ENCODE measurements around the gene PLEKHN1. TPM values are rescaled to one million over a fixed set of nuclear protein-coding genes. Genes with fewer than 3 reads are reported as not detected.

The PLEKHN1 gene
- total RNA-seq, 1 donor from 2014 or later, result 13.2 TPM

DNA sequence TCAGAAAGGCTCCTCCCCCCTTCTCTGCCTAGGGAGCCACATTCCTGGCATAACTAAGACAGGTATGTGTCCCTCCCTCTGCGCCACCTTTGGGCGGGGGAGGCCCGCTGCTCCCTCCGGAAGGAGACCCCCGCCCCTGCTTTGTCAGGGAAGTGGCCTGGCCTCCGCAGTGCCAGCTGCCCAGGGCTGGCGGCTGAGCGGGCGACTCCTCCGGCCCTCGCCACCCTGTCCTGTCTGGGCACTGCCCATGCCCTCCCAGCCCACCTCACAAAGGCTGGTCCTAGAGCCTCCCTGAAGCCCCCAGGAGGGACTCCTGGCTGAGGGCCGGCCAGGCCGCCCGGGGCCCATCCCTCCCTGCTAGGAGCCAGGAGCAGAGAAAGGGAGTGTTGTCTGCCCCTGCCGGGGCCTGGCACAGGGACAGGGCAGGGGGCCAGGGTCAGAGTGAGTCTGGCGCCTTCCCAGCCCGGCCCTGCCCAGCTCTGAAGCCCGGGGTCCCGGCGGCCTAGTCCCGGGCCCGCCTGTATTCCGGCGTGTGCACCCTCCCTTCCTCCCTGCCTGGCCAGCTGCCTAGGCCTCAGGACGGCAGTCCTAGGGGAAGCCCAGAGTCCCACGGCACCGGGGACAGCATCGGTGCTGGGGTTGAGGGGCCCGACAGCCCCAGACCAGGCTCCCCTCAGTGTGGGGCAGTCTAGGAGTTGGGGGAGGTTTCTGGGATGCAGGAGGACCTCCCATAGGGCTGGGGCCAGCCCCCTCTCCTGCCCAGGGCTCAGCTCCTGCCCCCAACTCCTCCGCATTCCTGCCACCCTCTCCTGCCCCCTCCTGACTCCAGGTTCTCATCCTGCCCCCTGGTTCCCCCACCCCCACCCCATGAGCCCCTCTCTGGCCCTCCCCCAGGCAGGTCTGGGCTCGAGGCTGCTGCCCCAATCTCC is 58.8 kb downstream of the PLEKHN1 start:
- Histone ChIP-seq H3K36me3 (ENCODE audit: control insufficient read depth, insufficient read depth, low read length) (peaks cover 3% of the 10 kb centered on the region), H3K27me3 (ENCODE audit: control insufficient read depth, insufficient read depth, low read length) (no peaks in the 10 kb centered on the region), H3K4me3 (ENCODE audit: low read depth, low read length) (peak overlapping the region; percentile 22)
- no peak for DNase-seq (ENCODE audit: low read depth)
- TF ChIP-seq, protein P1, sequence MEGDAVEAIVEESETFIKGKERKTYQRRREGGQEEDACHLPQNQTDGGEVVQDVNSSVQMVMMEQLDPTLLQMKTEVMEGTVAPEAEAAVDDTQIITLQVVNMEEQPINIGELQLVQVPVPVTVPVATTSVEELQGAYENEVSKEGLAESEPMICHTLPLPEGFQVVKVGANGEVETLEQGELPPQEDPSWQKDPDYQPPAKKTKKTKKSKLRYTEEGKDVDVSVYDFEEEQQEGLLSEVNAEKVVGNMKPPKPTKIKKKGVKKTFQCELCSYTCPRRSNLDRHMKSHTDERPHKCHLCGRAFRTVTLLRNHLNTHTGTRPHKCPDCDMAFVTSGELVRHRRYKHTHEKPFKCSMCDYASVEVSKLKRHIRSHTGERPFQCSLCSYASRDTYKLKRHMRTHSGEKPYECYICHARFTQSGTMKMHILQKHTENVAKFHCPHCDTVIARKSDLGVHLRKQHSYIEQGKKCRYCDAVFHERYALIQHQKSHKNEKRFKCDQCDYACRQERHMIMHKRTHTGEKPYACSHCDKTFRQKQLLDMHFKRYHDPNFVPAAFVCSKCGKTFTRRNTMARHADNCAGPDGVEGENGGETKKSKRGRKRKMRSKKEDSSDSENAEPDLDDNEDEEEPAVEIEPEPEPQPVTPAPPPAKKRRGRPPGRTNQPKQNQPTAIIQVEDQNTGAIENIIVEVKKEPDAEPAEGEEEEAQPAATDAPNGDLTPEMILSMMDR (IDR thresholded peaks at IDR 0.05; ENCODE audit: insufficient read depth, low read length, poor library complexity, severe bottlenecking), result no peak

Other genes starting within 250 kb of the PLEKHN1 start
- gene SAMD11, start 42.6 kb upstream of the PLEKHN1 start, total RNA-seq, result 2.3 TPM in 2 replicates
- gene NOC2L, start 7.2 kb upstream of the PLEKHN1 start, total RNA-seq, result 95.6 and 98.8 TPM in 2 replicates
- 16.9 and 21.4 TPM in 2 replicates for gene KLHL17, start 5.9 kb upstream of the PLEKHN1 start, total RNA-seq
- gene PERM1, start 15.6 kb downstream of the PLEKHN1 start, total RNA-seq, result 0.34 TPM in 1 of 2 replicates, not detected in the other
- gene HES4, start 33.6 kb downstream of the PLEKHN1 start, total RNA-seq, result 160 and 184 TPM in 2 replicates
- gene ISG15, start 47.0 kb downstream of the PLEKHN1 start, total RNA-seq, result 68.7 and 97.7 TPM in 2 replicates
- gene AGRN, start 53.6 kb downstream of the PLEKHN1 start, total RNA-seq, result 479 and 617 TPM in 2 replicates
- gene RNF223, start 107.8 kb downstream of the PLEKHN1 start, total RNA-seq, result 5.4 and 7.5 TPM in 2 replicates
- 20.3 and 25.5 TPM in 2 replicates for gene C1orf159, start 149.6 kb downstream of the PLEKHN1 start, total RNA-seq
- 0.27 TPM in 1 of 2 replicates, not detected in the other for gene TTLL10, start 207.4 kb downstream of the PLEKHN1 start, total RNA-seq
- 0.67 and 2.1 TPM in 2 replicates for gene TNFRSF18, start 240.1 kb downstream of the PLEKHN1 start, total RNA-seq
- 0.25 and 3.6 TPM in 2 replicates for gene TNFRSF4, start 247.7 kb downstream of the PLEKHN1 start, total RNA-seq

Measured in kidney epithelial cell (primary cell).